Smooth muscle cell (in vitro differentiated cells): ENCODE data around the gene CUEDC1. TPM values are rescaled to one million over a fixed set of nuclear protein-coding genes. Genes with fewer than 3 reads are reported as not detected.

ENCODE experiments used
- DNase-seq: peaks from one replicate; lab custom pipeline; 2025; ENCODE audit not compliant: unreplicated experiment; lab: John Stamatoyannopoulos, UW
- H2AFZ ChIP-seq: fragments of 200-600 bp; sonication (generic); 2 replicates; pipeline ENCODE4 v1.6.0; 2016; ENCODE audit warnings: antibody characterized with exemption, low read depth, mild to moderate bottlenecking
- H3F3A ChIP-seq: fragments of 200-600 bp; sonication (generic); 2 replicates; pipeline ENCODE4 v1.6.0; 2017; ENCODE audit warnings: antibody characterized with exemption, low read depth
- H3K27ac ChIP-seq: fragments of 200-600 bp; sonication (generic); 2 replicates; pipeline ENCODE4 v1.5.1; 2016; ENCODE audit warnings: low read depth, mild to moderate bottlenecking
- H3K27me3 ChIP-seq: fragments of 200-600 bp; sonication (generic); 2 replicates; pipeline ENCODE4 v1.6.1; 2016; ENCODE audit warnings: low read depth, mild to moderate bottlenecking
- H3K36me3 ChIP-seq: fragments of 200-600 bp; sonication (generic); 2 replicates; pipeline ENCODE4 v1.5.1; 2016; ENCODE audit warnings: low read depth
- H3K4me1 ChIP-seq: fragments of 200-600 bp; sonication (generic); 2 replicates; pipeline ENCODE4 v1.5.1; 2016; ENCODE audit warnings: low read depth
- H3K4me2 ChIP-seq: fragments of 200-600 bp; sonication (generic); 2 replicates; pipeline ENCODE4 v1.6.0; 2016; ENCODE audit warnings: mild to moderate bottlenecking
- H3K4me3 ChIP-seq: fragments of 200-600 bp; sonication (generic); 2 replicates; pipeline ENCODE4 v1.5.1; 2016; ENCODE audit warnings: mild to moderate bottlenecking
- H3K79me2 ChIP-seq: fragments of 200-600 bp; sonication (generic); 2 replicates; pipeline ENCODE4 v1.6.0; 2016; ENCODE audit warnings: low read depth, mild to moderate bottlenecking
- H3K9ac ChIP-seq: fragments of 200-600 bp; sonication (generic); 2 replicates; pipeline ENCODE4 v1.6.0; 2016; ENCODE audit warnings: low read depth
- H3K9me3 ChIP-seq: fragments of 200-600 bp; sonication (generic); replicated peaks from 2 replicates; pipeline ENCODE4 v1.5.1; 2016; ENCODE audit warnings: low read depth
- H4K20me1 ChIP-seq: fragments of 200-600 bp; sonication (generic); 2 replicates; pipeline ENCODE4 v1.6.0; 2016; ENCODE audit warnings: low read depth
- CTCF ChIP-seq: fragments of 200-600 bp; sonication (generic); IDR thresholded peaks from 2 replicates; pipeline ENCODE4 v1.5.1; 2017; ENCODE audit warnings: borderline replicate concordance, mild to moderate bottlenecking, antibody characterized with exemption; ENCODE audit not compliant: insufficient read depth, poor library complexity, severe bottlenecking
- WGBS: methylation state at CpG from one replicate; pipeline ENCODE4 v1.1.7; 2016; ENCODE audit warnings: low lambda C conversion rate; 5-methylcytosine and 5-hydroxymethylcytosine counted together
- polyA plus RNA-seq: library from polyadenylated mRNA; unstranded; fragments of >200 nt; fragmentation: Nextera tagmentation; extraction: Ambion mirVana; gene quantifications from 2 replicates; pipeline ENCODE4 v1.2.1, GENCODE V29; 2016
- total RNA-seq: library from RNA; depleted of rRNA; stranded (reverse); fragments of >200 nt; gene quantifications from 2 replicates; pipeline ENCODE4 v1.2.3, GENCODE V29; 2014

CUEDC1 gene
- total and polyA plus RNA-seq, 2 experiments from 2014 or later: 11.1 to 11.7 TPM

GRCh38 chr17:57889252-57889651, 66.0 kb downstream of the CUEDC1 start:
- Histone ChIP-seq H3K4me3 (no peak overlapping the region), H3K36me3 (no peaks in the 10 kb centered on the region), H3K27ac (no peak overlapping the region), H3K9ac (no peak overlapping the region), H4K20me1 (no peaks in the 10 kb centered on the region), H3K9me3 (no peaks in the 10 kb centered on the region), H3K4me1 (peaks cover 12% of the 10 kb centered on the region), H3K27me3 (no peaks in the 10 kb centered on the region), H3K79me2 (peaks cover 9% of the 10 kb centered on the region), H3K4me2 (no peak overlapping the region), H2AFZ (no peak overlapping the region), H3F3A (peaks cover 9% of the 10 kb centered on the region)
- 96% methylated on average over 2 of the region's 2 CpGs for WGBS
- TF ChIP-seq CTCF: no peak
- DNase-seq: no peak

GRCh38 chr17:57888311-57889216, 66.6 kb downstream of the CUEDC1 start:
- Histone ChIP-seq H3F3A (peaks cover 9% of the 10 kb centered on the region), H3K4me1 (peaks cover 10% of the 10 kb centered on the region), H3K27ac (no peak overlapping the region), H3K79me2 (peaks cover 9% of the 10 kb centered on the region), H3K27me3 (no peaks in the 10 kb centered on the region), H3K4me2 (no peak overlapping the region), H3K36me3 (no peaks in the 10 kb centered on the region), H3K9me3 (no peaks in the 10 kb centered on the region), H4K20me1 (no peaks in the 10 kb centered on the region), H3K4me3 (no peak overlapping the region), H3K9ac (no peak overlapping the region), H2AFZ (no peak overlapping the region)
- DNase-seq: no peak
- 95% methylated on average over 12 of the region's 12 CpGs for WGBS
- no peak for TF ChIP-seq CTCF

- no peak for TF ChIP-seq CTCF
- H3K4me2 ChIP-seq: no peak overlapping the region
- H3K36me3 ChIP-seq: no peaks in the 10 kb centered on the region
- no peak overlapping the region for H3K9ac ChIP-seq
- H2AFZ ChIP-seq: no peak overlapping the region
- H4K20me1 ChIP-seq: no peaks in the 10 kb centered on the region
- H3K27me3 ChIP-seq: no peaks in the 10 kb centered on the region
- no peak overlapping the region for H3K27ac ChIP-seq
- WGBS: 93% methylated on average over 4 of the region's 4 CpGs
- DNase-seq: no peak
- H3K9me3 ChIP-seq: no peaks in the 10 kb centered on the region
- H3F3A ChIP-seq: peaks cover 18% of the 10 kb centered on the region
- peaks cover 5% of the 10 kb centered on the region for H3K4me1 ChIP-seq
- no peak overlapping the region for H3K4me3 ChIP-seq
- H3K79me2 ChIP-seq: peaks cover 9% of the 10 kb centered on the region
These were observed 68.1 kb downstream of the CUEDC1 start for GRCh38 chr17:57887161-57887560.

DNA sequence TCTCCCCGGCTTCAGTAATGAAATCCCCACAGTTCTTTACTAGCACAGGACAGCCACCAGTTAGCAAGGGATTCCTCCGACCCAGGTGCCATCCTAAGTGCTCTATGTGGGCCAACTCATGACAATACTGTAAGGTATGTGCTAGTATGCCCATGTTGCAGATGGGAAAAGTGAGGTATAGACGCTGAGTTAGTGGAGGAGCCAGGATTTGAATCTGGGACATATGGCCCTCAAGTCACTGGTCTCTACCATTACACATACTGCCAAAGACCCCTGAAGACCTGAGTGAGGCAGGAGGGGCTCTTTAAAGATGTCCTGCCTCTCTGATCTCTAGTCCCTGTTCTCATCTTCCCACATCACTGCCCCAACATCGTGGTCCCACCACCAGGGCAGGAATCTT, 69.2 kb downstream of the CUEDC1 start:
- H3K9ac ChIP-seq: no peak overlapping the region
- 94% methylated on average over 4 of the region's 4 CpGs for WGBS
- no peak for TF ChIP-seq CTCF
- H3K4me2 ChIP-seq: no peak overlapping the region
- H3K4me1 ChIP-seq: peaks cover 16% of the 10 kb centered on the region
- peaks cover 17% of the 10 kb centered on the region for H3F3A ChIP-seq
- H3K79me2 ChIP-seq: peaks cover 9% of the 10 kb centered on the region
- H3K36me3 ChIP-seq: no peaks in the 10 kb centered on the region
- no peaks in the 10 kb centered on the region for H4K20me1 ChIP-seq
- no peak overlapping the region for H3K27ac ChIP-seq
- H3K4me3 ChIP-seq: no peak overlapping the region
- H3K27me3 ChIP-seq: no peaks in the 10 kb centered on the region
- no peak overlapping the region for H2AFZ ChIP-seq
- no peak for DNase-seq
- H3K9me3 ChIP-seq: no peaks in the 10 kb centered on the region
